NCI-H128 (cell line): ENCODE measurements around the gene RNF44.
A peak's percentile ranks its signal among the peaks of the same experiment; 100 is the strongest.
"Not testable (repeated sequence)": the region's sequence is repeated elsewhere in the genome, so short reads cannot be mapped to it uniquely, and the experiment has no call there.

Experiments used
- DNase-seq: peaks from one replicate; lab custom pipeline; 2025; ENCODE audit not compliant: unreplicated experiment; lab: John Stamatoyannopoulos, UW

The RNF44 gene

DNA sequence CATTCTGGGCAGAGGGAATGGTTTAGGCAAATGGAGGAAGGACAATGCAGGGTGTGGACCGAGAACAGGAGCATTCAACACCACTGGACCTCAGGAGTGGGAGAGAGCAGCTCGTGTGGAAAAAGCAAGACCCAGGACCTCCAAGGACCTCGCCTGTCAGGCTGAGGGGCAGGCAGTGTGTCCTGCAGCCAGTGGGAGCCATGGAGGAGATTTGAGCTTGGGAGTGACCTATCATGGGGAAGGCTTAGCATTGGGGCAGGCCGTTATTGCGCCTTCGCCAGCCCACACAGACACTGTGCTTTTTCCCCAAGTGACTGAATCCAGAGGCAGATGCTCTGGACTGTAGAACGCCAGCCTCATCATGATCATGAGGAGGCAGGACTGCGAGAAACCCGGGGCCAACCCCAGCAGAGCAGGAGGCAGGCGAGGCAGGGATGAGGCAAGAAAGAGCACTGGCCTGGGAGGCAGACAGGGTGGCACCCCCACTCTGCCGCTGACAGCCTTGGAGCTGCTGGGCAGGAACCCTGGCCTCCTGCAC, 15.2 kb upstream of the RNF44 start:
- DNase-seq, result no peak

DNA sequence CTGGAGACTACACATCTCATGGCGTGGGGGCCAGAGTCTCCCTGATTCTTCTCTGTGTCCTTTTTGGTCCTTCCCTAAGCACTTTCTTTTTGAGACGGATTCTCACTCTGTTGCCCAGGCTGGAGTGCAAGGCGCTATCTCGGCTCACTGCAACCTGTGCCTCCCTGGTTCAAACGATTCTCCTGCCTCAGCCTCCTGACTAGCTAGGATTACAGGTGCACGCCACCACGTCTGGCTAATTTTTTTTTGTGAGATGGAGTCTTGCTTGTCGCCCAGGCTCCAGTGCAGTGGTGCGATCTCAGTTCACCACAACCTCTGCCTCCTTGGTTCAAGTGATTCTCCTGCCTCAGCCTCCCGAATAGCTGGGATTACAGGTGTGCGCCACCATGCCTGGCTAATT, 13.7 kb upstream of the RNF44 start:
- DNase-seq, result not testable (repeated sequence)

DNA sequence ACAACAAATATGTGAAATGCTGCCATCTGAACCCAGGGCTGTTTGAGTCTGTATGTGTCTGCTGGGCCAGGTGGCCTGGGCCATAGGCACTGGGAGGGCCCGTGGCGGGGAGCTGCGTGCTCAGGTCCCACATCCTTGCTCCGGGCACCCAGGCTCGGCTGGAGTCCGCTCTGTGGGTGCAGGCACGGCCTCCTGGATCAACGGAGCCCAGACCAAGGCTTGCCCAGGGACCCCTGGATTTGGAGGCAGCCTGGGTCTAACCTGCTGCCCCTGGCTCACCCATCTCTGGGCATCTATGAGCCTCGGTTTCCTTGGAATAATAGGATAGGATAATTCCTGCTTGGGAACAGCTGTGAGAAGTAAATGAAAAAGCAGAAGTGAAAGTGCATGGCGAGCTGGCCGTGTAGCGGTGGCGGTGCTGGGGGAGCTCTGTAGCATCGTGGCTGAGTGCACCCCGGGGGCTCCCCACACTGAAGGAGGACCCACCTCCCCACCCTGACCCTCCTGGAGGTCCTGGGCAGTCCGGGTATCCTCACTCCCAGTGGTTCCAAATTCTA, 13.2 kb upstream of the RNF44 start:
- DNase-seq, result no peak

DNA sequence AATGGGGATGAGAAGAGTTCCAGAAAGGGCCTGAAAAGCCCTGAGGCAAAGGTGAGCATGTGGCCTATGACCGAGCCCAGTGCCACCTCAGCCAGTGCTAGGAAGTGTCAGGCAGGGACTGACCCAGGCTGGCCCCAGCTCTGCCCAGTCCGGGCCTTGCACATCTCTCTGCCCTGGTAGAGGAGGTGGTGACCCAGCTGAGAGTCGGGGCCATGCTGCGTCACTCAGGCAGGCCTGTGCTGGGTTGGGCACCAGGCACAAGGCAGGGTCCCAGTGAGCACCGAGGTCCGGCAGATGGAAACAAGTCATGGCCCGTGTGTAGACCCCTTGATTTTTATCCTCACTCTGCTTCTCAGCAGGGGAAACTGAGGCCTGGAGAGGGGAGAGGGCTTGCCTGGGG, 12.7 kb upstream of the RNF44 start:
- no peak for DNase-seq

DNA sequence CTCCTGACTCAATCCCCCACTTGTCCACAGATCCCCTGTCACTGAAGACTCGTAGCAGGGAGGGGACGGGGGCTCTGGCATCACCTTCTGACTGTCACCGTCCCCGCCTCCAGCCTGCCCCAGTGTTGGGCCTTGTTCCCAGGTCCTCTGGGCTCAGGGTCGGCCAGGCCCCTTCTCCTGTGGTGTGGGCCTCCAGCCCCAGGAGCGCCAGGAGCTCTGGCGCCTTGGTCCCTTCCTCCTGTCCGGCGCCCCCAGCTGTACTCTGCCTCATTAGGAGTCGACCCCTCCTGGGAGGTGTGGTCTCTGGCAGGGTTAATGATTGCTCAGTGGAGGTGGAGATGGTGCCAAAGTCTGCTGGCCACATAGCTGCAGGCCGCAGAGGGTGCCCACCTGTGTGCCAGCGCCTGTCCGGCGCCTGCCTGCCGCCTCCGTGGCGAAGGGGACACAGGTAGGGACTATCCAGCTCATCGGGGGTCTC, 11.8 kb upstream of the RNF44 start, which contains the start of gene CDHR2:
TSS of gene CDHR2 (plus strand) at position 376 of the 478 bp plus-strand sequence. CDS start 16,011 bp downstream, outside the sequence.
- DNase-seq, result no peak

DNA sequence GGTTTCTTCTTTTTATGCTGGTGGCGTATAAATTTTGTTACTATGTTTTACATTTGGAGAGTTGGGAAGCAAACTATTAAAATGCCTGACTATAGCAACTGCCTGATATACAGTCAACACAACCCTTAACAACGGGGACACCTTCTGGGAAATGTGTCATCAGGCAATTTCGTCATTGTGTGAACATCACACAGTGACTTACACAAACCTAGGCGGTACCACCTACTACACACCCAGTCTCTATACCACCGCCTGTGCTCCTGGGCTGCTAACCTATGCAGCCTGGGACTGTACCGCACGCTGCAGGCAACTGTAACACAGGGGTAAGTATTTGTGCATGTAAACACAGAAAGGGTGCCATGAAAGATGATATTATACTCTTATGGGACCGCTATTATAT, 10.6 kb upstream of the RNF44 start:
- no peak for DNase-seq

DNA sequence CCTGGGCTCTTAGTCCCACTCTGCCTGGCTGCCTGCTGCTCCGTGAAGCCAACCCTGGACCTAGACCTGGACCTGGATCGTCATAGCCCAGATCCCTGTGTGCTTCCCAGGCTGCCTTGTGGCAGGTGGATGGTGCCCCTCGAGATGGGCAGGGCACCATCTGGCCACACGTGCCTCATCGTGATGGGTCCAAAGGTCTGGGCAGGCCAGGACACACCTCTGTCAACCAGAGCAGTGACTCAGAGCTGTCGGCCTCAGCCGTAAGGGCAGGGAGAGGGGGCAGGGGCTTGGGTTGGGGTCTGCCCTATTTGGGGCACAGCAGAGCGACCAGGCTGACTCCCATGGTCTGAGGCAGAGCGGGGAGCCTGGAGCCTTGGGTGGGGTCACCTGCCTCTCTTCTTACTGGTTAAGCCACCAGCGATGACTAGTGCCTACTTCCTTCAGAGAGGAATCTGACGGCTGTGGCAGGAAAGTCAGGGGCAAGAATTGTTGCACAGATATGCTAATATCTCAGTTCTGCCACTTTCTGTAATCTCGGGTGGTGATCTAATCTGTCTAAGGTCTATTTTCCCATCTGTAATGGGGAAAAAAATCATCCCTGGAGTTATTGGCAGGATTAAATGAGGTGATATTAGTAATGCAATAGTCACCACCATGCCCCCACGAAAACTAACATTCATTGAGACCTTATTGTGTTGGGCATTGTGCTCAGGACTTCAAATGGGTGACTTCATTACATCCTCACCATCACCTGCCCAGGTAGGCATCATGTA, 8.7 kb upstream of the RNF44 start:
- no peak for DNase-seq

DNA sequence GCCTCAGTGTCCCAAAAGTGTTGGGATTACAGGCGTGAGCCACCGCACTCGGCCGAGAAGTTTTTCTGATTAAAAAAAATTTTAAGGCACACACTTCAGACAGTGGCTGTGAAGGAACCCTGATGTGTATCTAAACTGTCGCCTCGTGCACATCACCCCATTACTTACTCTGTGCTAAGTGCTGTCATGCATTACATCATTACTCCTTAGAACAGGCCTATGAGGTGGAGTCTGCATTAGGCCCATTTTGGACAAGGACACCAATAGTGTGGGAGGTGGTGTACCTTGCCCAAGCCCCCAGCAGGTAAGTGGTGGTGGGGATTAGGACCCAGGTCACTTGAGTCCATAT, 8.2 kb upstream of the RNF44 start:
- no peak for DNase-seq

DNA sequence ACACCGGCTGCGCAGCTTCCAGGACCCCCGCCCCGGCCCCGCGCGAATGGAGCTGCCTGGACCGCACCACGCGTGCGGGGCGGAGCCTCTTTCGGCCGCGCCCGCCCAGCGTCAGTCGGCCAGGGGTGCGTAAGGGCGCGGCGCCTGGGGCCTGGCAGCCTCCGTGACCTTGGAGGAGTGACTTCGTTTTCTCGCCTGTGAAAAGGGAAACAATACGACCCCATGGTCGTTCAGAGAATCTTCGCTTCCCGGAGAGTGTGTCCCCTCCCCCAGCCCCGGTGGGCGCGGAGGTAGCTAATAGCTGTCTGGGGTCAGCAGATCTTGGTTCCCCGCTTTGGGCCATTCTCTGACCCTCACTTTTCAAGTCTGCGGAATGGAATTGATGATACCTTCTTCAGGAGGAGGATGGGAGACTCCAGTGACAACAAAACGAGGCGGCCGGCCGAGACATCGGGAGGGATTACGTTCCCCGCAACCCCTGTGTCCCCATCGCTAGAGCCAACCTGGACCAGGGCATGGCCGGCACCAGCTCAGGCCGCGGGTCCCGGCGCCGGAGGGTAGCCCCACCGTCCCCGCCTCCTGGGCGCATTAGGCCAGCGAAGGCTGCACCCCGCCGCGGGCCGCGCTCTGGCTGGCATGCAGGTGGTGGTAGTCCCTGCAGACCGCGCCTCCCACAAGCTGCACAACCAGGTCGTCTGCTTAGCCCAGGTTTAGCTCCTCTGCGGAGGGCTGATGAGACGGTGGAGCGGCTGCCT, 6.4 kb upstream of the RNF44 start:
- peak; percentile 39 for DNase-seq

DNA sequence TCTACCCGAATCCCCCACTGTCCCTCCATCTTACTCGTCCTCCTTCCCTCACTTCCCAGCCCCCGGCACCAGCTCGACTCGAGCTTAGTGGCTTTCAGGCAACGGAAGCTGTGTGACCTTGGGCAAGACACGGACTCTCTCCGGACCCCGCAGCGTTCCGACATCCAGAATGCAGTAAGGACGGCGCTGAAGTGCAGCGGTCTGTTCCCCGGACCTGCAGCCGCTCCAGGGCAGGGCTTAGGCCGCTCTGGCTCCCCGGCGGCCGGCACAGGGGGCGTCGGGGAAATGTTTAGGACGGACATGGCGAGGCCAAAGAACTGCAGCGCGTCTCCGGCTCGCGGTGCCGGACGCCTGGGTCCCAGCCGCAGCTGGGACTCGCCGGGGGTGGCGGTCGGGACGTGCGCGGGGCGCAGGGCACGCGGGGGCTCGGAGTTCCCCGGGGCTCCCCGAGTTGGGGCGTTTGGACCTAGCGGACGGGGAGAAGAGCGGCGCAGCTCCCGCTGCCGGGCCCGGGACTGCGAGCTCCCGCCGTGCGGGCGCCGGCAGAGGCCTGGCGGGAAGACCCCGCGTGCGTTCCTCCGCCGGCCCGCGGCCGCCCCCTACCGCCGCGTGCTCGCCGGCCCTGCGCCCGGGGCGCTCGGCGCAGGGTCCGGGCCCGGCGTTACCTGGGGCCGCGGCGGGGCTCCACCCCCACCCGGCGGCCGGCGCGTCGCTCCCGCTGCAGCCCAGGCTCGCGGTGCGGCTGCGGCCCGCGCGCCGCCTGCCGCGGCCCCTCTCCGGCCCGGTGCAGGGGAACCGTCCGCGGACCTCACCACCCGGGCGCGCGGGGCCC, 5.6 kb upstream of the RNF44 start:
- DNase-seq, result no peak

DNA sequence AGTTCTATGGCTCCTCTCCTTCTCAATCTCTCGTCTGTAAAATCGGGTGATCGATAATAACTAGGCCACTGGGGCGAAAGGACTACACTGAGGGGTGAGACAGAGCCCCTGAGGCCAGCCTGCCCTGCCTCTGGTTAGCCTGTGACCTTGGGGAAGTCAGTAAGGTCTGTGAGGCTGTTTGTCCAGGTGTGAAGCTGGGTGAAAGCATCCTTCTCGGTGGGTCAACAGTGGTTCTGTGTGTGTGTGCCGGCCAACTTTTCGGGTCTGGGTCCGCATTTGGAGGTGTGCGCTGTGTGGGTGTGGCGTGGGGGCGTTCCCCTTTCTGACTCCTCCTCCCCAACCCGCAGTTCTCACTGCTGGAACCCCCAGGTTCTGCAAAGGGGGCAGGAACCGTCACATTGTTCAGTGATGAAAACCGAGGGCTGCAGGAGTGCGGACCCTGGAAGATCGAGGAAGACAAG, 5.0 kb upstream of the RNF44 start:
- DNase-seq, result no peak

DNA sequence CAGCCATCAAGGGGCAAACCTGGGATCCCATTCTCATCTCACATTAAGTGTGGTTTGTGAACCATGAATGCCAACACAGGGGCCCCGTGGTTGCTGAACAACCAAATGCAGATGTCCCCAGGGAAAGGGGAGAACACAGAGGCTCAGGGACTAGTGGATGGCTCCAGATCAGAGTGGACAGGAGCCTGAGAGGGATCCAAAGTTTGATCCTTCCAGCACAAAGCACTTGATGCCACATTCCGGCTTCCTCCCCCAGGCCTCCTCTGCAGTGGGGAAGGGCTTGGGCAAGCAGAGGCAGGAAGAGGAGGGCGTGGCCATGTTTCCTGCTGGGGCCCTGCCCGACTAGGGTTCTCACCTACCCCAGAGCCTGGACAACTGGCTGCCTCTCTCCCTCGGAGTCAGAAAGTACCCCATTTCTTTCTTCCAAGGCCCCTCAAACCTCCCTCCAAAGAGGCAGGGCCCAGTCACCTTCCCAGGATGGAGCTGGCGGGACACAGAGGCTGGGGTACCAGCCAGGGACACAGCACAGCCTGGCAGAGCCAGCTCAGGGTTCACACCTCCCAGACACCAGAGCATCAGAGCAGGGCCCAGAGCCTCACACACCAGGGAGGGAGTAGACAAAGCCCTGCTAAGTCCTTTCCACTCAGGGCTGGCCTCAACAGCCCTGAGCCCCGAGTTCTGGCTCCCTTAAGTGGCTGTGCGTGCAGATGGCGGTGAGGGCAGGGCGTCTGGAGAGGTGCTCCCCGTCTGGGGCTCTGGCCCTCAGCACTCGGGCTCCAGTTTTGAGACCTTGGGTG, 4.3 kb upstream of the RNF44 start:
- DNase-seq, result peak; percentile 4

DNA sequence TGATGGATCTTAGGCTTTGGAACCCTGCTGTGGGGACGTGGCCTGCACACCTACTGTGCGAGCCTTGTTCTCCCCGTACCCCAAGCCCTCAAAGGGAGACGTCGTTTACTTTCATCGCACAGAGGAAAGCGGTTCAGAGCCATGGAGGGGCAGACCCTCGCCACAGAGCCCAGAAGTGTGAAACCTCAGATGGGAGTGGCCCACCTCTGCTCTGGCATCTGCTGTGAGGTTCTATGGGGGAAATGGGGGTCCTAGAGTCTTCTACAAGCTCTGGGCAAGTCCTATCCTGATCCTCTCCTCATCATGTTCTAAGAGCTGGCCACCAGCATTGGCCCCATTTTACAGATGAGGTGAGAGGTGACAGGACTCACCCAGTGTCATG, 3.7 kb upstream of the RNF44 start:
- DNase-seq, result no peak

DNA sequence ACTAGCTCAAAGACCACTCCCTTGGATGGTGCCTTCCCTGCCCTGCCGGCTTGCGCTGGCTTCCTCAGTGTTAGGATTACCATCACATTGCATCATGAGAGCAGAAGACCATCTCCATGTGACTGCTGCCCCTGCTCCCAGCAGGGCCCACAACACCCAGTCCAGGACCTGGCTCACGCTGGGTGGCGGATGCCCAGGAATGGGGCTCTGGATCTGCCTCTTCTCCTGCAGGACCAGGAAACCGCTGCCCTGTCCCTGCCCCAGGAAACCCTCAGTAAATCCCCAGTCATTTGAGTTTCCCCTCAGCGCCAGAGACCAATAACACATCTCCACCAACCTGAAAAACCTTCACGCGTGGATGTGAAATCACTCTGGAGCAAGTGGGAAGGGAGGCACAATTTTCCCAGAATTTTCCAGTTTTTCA, 3.3 kb upstream of the RNF44 start:
- DNase-seq, result no peak

DNA sequence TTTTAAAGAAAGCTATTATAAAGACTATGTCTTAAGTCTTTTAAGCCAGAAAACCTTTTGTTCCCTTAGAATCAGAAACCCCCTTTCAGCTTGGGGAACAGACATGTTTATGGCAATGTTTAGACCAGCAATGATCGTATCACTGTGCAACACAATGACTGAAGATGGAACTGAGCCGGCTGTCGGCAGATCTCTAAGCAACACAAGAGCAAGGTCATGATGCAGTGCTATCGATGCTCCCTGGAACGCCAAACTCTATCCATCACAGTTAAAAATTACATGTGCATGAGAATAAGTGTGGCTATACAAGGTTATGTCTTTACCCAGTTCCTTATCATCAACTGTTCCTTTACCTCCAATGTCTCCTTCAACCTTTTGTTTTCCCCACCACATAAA, 1.8 kb upstream of the RNF44 start:
- no peak for DNase-seq

DNA sequence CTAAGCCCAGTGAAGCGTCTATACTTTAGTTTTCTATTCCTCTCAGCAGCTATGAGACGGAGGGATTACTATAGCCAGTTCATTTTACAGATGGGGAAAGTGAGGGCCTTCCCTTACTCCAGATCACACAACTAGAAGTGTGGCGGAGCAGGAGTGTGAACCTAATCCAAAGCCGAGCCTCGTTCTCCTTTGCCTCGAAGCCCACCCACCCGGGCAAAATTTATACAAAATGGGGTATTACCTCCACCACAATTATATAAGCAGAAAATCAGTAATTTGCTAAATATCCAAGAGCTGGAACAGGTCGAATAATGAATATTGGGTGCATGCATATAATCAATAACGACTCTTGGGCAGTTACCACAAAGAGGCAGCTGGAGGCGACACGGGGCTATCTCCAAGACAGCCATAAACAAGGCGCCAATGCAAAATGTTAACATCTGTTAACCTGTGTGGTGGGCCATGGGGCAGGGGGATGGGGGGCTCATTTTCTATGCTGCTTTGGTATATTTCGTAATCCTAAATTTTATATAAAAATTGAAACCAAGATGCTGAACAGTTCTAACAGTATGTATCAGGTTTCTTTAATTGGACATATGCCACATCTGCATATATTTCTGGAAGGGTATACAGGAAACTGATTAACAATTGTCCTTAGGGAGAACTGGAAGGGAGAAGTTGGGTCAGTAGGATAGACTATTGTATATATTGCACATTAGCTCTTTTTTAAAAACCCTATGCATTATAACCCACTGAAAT, 1.2 kb upstream of the RNF44 start:
- no peak for DNase-seq

DNA sequence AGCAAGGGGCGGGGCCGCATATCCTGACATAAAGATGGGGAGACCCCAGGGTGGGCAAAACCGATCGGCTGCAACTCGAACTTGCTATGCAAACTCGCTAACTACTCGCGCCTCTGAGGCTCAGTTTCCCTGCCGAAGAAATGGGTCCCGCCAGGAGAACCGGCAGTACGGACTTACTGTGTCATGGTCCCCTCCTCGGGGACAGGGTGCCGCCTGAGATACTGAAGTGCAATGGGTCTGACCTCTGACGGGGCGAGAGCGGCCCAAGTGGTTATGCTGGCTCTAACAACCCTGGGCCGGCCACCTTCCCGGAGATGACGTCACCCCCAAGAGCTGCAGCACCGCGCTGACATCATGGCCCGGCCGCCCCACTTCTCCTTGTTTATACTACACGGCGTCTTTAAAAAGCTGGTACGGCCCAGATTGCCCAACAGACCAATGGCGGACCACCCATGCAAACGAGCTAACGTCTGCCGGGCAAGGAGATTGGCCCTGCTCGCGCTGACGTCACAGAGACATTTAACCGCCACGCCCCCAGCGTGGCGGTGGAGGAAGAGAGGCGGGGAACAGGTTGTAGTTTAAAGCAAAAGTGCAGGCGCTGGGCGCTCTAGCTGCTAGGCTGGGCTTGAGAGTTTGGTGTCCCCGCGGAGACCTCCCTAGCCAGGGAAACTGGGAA, 490 bp upstream of the RNF44 start:
- DNase-seq, result peak; percentile 94

DNA sequence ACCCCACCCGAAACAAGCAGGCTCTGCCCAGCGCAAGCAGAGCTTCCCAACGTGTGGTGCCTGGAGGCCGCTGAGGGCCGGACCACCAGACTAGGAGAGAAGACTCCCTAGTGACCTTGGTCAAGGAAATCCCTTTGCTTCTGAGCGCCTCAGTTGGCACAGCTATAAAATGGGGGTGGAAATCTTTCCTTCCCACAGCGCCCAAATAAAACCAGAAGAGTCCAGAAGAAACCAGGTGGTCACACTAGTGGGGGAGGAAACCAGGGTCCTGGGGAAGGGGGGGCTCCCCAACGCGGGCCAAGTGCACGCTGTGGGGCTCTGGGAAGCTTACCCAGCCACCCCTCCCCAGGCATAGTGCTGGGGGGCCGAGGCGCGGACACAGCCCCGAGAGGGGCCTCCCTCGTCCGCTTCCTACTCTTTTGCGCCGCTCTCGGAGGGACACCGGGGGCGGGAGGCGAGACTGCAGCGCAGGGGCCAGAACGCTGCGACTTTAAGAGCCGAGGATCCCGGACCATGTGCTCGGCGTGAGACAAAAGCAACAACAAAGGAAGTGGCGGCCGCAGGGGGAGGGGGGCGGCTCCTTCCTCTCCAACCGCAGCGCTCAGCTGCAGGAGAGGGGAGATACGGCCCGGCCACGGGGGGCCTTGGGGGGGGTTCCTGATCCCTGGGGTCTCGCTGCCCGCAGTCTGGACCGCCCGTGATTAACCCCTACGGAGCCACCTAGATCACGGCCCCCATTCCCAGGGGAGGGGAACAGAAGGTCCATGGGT, 885 bp downstream of the RNF44 start:
- peak; percentile 13 for DNase-seq
